HepG2 (cell line): Measurements from ENCODE around the gene TRAK1. TPM values are rescaled to one million over a fixed set of nuclear protein-coding genes. Genes with fewer than 3 reads are reported as not detected.

ENCODE experiments used
- ATAC-seq: fragments of 200-7000 bp; cut with Tn5 transposase; 3 replicates; pipeline ENCODE4 v1.9.1; 2020; ENCODE audit warnings: mild to moderate bottlenecking, moderate library complexity
- BruUV-seq: library from RNA; stranded (reverse); fragments of 400-500 nt; replicated peaks from 2 replicates; lab custom pipeline; 2021; lab: Mats Ljungman, UMichigan
- CTCF ChIA-PET: fragments of 300-600 bp; formaldehyde crosslinking; extraction: SDS; loops from one replicate; lab custom pipeline; 2021; ENCODE audit warnings: low total read pairs, inconsistent platforms, low intra/inter-chr PET ratio; lab: Yijun Ruan, JAX
- POLR2A ChIA-PET: fragments of 350-600 bp; sonication (Branson Sonifier 250); formaldehyde crosslinking; loops from one replicate; lab custom pipeline; 2020; ENCODE audit warnings: antibody characterized with exemption, inconsistent platforms; lab: Yijun Ruan, JAX
- DNase-seq: peaks from one replicate; pipeline ENCODE4 v3.0.0-alpha.2; 2015; ENCODE audit warnings: low spot score
- FAIRE-seq: peaks from 3 replicates; lab custom pipeline; 2011; peaks lifted over from hg19 to GRCh38; lab: Jason Lieb, UNC
- H2AFZ ChIP-seq: one replicate; pipeline ENCODE4 v1.6.1; 2011; ENCODE audit warnings: low read length, inconsistent platforms
- H3K27ac ChIP-seq: fragments of 300-600 bp; 3 replicates; pipeline ENCODE4 v1.8.0; 2011; ENCODE audit warnings: mixed run types, mild to moderate bottlenecking, mixed read lengths, low read length, inconsistent platforms; ENCODE audit not compliant: insufficient read depth; ENCODE audit errors: extremely low read length
- H3K27me3 ChIP-seq, 2 experiments: fragments of 200-600 bp in 1 of 2; 2 replicates in 1 of 2; 3 replicates in 1 of 2; pipeline versions ENCODE4 v1.6.0 to v1.8.0; 2011; ENCODE audit warnings: low read length in 2 of 2, mild to moderate bottlenecking in 2 of 2, moderate library complexity in 2 of 2, inconsistent platforms in 1 of 2; ENCODE audit not compliant: insufficient read depth in 2 of 2, control insufficient read depth in 1 of 2
- H3K36me3 ChIP-seq, 2 experiments: fragments of 200-600 bp in 1 of 2; replicated peaks in 1 of 2; 2 replicates in 1 of 2; 3 replicates in 1 of 2; pipeline versions ENCODE4 v1.5.1 to v1.8.0; 2011; ENCODE audit warnings: low read length in 2 of 2, inconsistent platforms in 1 of 2; ENCODE audit not compliant: insufficient read depth in 2 of 2, control insufficient read depth in 1 of 2
- H3K4me1 ChIP-seq: 2 replicates; pipeline ENCODE4 v1.5.1; 2012; ENCODE audit warnings: low read length, inconsistent platforms; ENCODE audit not compliant: insufficient read depth
- H3K4me2 ChIP-seq: 2 replicates; pipeline ENCODE4 v1.6.0; 2011; ENCODE audit warnings: low read depth, low read length, inconsistent platforms
- H3K4me3 ChIP-seq, 3 experiments: fragments of 200-600 bp in 1 of 3; sonication (generic), shearing (Covaris generic) in 1 of 3; replicated peaks in 1 of 3; 2 replicates each; pipeline ENCODE4 v1.5.1; 2011 to 2016; ENCODE audit warnings: low read length in 3 of 3, inconsistent platforms in 2 of 3, low read depth in 2 of 3, mild to moderate bottlenecking in 2 of 3, control low read depth in 1 of 3, mixed read lengths in 1 of 3; ENCODE audit not compliant: insufficient read depth in 1 of 3
- H3K79me2 ChIP-seq: one replicate; pipeline ENCODE4 v1.6.1; 2011; ENCODE audit warnings: low read length, inconsistent platforms; ENCODE audit not compliant: insufficient read depth
- H3K9ac ChIP-seq: 2 replicates; pipeline ENCODE4 v1.6.0; 2011; ENCODE audit warnings: mild to moderate bottlenecking, low read depth, low read length, inconsistent platforms; ENCODE audit not compliant: insufficient read depth
- H3K9me3 ChIP-seq: 2 replicates; pipeline ENCODE4 v1.5.1; 2012; ENCODE audit warnings: mild to moderate bottlenecking, low read length
- H4K20me1 ChIP-seq: 2 replicates; pipeline ENCODE4 v1.6.0; 2011; ENCODE audit warnings: inconsistent platforms, mild to moderate bottlenecking, low read length, moderate library complexity; ENCODE audit not compliant: insufficient read depth
- ATAD3A ChIP-seq: sonication (generic); formaldehyde crosslinking; IDR thresholded peaks from 2 replicates; pipeline ENCODE4 v1.4.0; 2020; ENCODE audit warnings: missing genetic modification reagents
- CHD2 ChIP-seq: IDR thresholded peaks from 2 replicates; pipeline ENCODE4 v1.6.1; 2011; ENCODE audit warnings: low read depth, low read length, improper control_type of control experiment
- DPF2 ChIP-seq: sonication (generic); formaldehyde crosslinking; IDR thresholded peaks from 2 replicates; pipeline ENCODE4 v1.4.0; 2020; ENCODE audit warnings: mild to moderate bottlenecking, low read depth, missing genetic modification reagents, borderline replicate concordance
- EHMT2 ChIP-seq: fragments of 200-600 bp; sonication (generic); IDR thresholded peaks from 2 replicates; pipeline ENCODE4 v1.7.0; 2017; ENCODE audit warnings: antibody characterized with exemption, low read depth, low read length, borderline replicate concordance
- GATAD2A ChIP-seq: IDR thresholded peaks from 2 replicates; pipeline ENCODE4 v1.6.1; 2016
- GFI1 ChIP-seq: sonication (generic); formaldehyde crosslinking; IDR thresholded peaks from 2 replicates; pipeline ENCODE4 v1.5.0; 2020; ENCODE audit warnings: missing genetic modification reagents, mild to moderate bottlenecking, borderline replicate concordance
- RNF219 ChIP-seq: sonication (generic); formaldehyde crosslinking; IDR thresholded peaks from 2 replicates; pipeline ENCODE4 v1.5.0; 2020; ENCODE audit warnings: mild to moderate bottlenecking, missing genetic modification reagents
- STAG1 ChIP-seq: sonication (generic); formaldehyde crosslinking; IDR thresholded peaks from 2 replicates; pipeline ENCODE4 v1.4.0; 2020; ENCODE audit warnings: missing genetic modification reagents
- TFAP4 ChIP-seq: sonication (generic); IDR thresholded peaks from 2 replicates; pipeline ENCODE4 v1.6.1; 2016; ENCODE audit warnings: low read depth, borderline replicate concordance
- TIGD3 ChIP-seq: sonication (generic); formaldehyde crosslinking; IDR thresholded peaks from 2 replicates; pipeline ENCODE4 v1.5.1; 2020; ENCODE audit warnings: mild to moderate bottlenecking, missing genetic modification reagents, borderline replicate concordance
- ZFP62 ChIP-seq: sonication (generic); formaldehyde crosslinking; IDR thresholded peaks from 2 replicates; pipeline ENCODE4 v1.4.0; 2020; ENCODE audit warnings: missing genetic modification reagents
- ZFP91 ChIP-seq: sonication (generic); formaldehyde crosslinking; IDR thresholded peaks from 2 replicates; pipeline ENCODE4 v1.9.0; 2022; ENCODE audit warnings: missing genetic modification reagents, mild to moderate bottlenecking, borderline replicate concordance
- ZNF331 ChIP-seq: sonication (generic); formaldehyde crosslinking; IDR thresholded peaks from 2 replicates; pipeline ENCODE4 v1.4.0; 2020; ENCODE audit warnings: missing genetic modification reagents
- ZNF564 ChIP-seq: sonication (generic); formaldehyde crosslinking; IDR thresholded peaks from 2 replicates; pipeline ENCODE4 v1.8.1; 2023; ENCODE audit warnings: mild to moderate bottlenecking, missing genetic modification reagents
- ZSCAN30 ChIP-seq: sonication (generic); formaldehyde crosslinking; IDR thresholded peaks from 2 replicates; pipeline ENCODE4 v1.5.0; 2020; ENCODE audit warnings: mild to moderate bottlenecking, missing genetic modification reagents
- WGBS: methylation state at CpG from one replicate; pipeline ENCODE4 v1.1.6; 2017; ENCODE audit warnings: low lambda C conversion rate; 5-methylcytosine and 5-hydroxymethylcytosine counted together
- in situ Hi-C: cut with HindIII; loops from 2 replicates; pipeline ENCODE4 v1.10.0; 2017; ENCODE audit warnings: low pct_unique_long_range_greater_than_20kb; ENCODE audit not compliant: extremely low pct_ligation_motif_present
- intact Hi-C: fragments of 100-400 bp; cut with micrococcal nuclease; formaldehyde crosslinking; loops from one replicate; pipeline ENCODE4 v1.10.0; 2022; ENCODE audit not compliant: unreplicated experiment
- polyA plus RNA-seq, 8 experiments: library from polyadenylated mRNA; depleted of rRNA in 3 of 8; stranded (reverse) in 7 of 8; unstranded in 1 of 8; fragments of >200 nt; fragmentation: Illumina TruSeq in 4 of 8; extraction: Trizol in 4 of 8; gene quantifications; 2 replicates each; pipeline versions ENCODE4 v1.2.1 to v1.2.3, GENCODE V29; 2011 to 2016; ENCODE audit warnings: low read depth in 4 of 8, missing spikeins in 1 of 8, mixed read lengths in 1 of 8; ENCODE audit not compliant: insufficient read depth in 1 of 8
- total RNA-seq, 5 experiments: library from RNA; depleted of rRNA; stranded (reverse); fragments of >200 nt; fragmentation: Illumina TruSeq; extraction: Trizol; gene quantifications; 2 replicates each; pipeline ENCODE4 v1.2.3, GENCODE V29; 2016; ENCODE audit warnings: low read depth in 1 of 5

TRAK1 gene
- total and polyA plus RNA-seq, 2 of the 13 experiments (the other 11 are each of a cell fraction or from before 2014, with no cell fraction given): 20.5 to 46.6 TPM

- FAIRE-seq (no peak), DNase-seq (peak; percentile 48), ATAC-seq (peak; percentile 53; the same call in 2 of the 3 replicates)
- BruUV-seq: no TSS peak
- Histone ChIP-seq H3K36me3 (no peaks in the 10 kb centered on the region; a peak in 1 of 5 replicates), H3K4me3 (no peak overlapping the region), H3K9ac (no peak overlapping the region), H3K79me2 (peaks cover 44% of the 10 kb centered on the region), H3K27ac (peak overlapping the region; percentile 56), H2AFZ (no peak overlapping the region), H3K4me1 (peaks cover 70% of the 10 kb centered on the region), H3K4me2 (no peak overlapping the region), H4K20me1 (no peaks in the 10 kb centered on the region; the same call in 1 of the 2 replicates), H3K9me3 (no peaks in the 10 kb centered on the region), H3K27me3 (no peaks in the 10 kb centered on the region)
- POLR2A ChIA-PET: no interaction called here
- CTCF ChIA-PET: no interaction called here
- TF ChIP-seq EHMT2 (peak; percentile 47; the same call in 1 of the 2 replicates), RNF219 (CRISPR knock-in tag) (no peak), TIGD3 (CRISPR knock-in tag) (no peak), GATAD2A (CRISPR knock-in tag) (no peak), ZNF331 (CRISPR knock-in tag) (no peak), STAG1 (CRISPR knock-in tag) (no peak), GFI1 (CRISPR knock-in tag) (no peak), DPF2 (CRISPR knock-in tag) (no peak), ZFP62 (CRISPR knock-in tag) (no peak), ZFP91 (CRISPR knock-in tag) (no peak), ZSCAN30 (CRISPR knock-in tag) (no peak), TFAP4 (peak; percentile 49; the same call in 1 of the 2 replicates), CHD2 (no peak), ZNF564 (no peak), ATAD3A (CRISPR knock-in tag) (no peak)
- intact Hi-C loops: loop anchor here (5.0 kb wide), 1 partner anchor 34 kb away; no protein-coding TSS in a partner anchor
- in situ Hi-C loops: no loop called here
- WGBS: 70% methylated on average over 5 of the region's 7 CpGs
Measured at GRCh38 chr3:42066516-42067181, 24.5 kb upstream of the TRAK1 start.
